Ureter (tissue), 1 donor: ENCODE data around the gene CCNY. TPM values are rescaled to one million over a fixed set of nuclear protein-coding genes. Genes with fewer than 3 reads are reported as not detected.
"Not testable (repeated sequence)": the region's sequence is repeated elsewhere in the genome, so short reads cannot be mapped to it uniquely, and the experiment has no call there.

Source experiments
- DNase-seq: peaks from one replicate; pipeline ENCODE4 v3.0.0-alpha.2; 2020; ENCODE audit warnings: low spot score
- total RNA-seq: library from RNA; stranded (reverse); gene quantifications from one replicate; pipeline ENCODE4 v1.2.4, GENCODE V29; 2023
- donor health status: DM: yes; HTN: yes; CAD: no.

The CCNY gene
- total RNA-seq, 1 donor from 2014 or later, result 61.5 TPM

DNA sequence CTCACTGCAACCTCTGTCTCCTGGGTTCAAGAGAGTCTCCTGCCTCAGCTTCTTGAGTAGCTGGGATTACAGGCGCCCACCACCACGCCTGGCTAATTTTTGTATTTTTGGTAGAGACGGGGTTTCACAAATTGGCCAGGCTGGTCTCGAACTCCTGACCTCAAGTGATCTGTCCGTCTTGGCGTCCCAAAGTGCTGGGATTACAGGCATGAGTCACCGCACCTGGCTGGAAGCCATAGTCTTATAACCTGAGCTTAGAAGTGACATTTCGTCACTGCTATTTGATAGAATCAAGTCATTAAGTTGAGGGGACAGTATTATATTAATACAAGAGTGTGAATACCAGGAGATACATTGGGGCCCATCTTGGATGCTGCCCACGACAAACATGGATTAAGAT is 17.9 kb downstream of the CCNY start:
- DNase-seq, result not testable (repeated sequence)

DNA sequence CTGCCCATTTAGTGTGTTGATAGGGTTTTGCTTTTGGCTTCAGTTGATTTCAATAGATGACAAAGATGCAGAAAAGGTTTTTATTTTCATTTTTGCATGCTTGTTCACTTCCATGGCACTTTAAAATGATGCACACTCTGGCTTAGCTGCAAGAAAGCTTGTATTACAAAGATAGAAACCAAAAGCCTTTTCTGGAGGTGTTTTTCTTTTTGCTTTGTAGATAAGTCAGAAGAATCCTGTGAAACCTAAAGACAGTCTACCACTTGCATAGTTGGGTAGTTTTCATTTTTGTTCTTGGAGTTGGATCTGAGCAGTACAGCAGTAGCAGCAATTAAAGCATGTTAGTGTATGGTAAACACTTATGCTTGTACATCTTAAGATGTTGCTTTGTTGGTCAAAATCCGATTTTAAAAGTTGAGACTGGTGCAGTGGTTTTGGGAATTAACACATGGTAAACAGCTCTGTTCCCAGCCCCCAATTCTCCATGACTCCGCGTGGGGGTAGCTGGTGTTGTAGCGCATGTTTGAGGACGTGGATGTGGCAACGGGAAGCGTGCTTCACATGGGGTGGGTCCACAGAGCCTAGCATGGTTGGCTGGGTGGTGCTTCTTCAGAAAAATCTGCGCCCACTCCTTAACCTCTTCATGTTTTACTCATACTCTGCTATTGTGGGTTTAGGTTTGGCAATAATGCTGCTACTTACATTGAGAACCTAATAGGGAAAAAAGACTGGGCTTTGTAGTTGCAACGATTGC is 19.8 kb downstream of the CCNY start:
- DNase-seq, result no peak

DNA sequence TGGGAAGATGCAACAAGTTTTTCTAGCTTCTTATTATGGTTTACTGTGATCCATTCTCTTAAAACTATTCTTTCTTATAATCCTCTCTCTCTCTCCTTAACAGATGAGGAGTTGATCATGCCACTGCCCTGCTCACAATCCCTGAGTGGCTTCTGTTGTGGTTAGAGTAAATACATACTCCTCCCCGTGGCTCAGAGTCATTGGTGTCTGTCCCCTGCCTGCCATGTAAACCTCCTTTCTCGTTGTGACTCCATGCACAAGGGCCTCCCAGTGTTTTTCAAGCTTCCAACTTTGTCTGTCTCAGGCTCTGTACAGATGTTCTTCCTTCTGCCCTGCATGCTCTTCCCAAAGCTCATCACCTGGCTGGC is 20.4 kb downstream of the CCNY start:
- no peak for DNase-seq

DNA sequence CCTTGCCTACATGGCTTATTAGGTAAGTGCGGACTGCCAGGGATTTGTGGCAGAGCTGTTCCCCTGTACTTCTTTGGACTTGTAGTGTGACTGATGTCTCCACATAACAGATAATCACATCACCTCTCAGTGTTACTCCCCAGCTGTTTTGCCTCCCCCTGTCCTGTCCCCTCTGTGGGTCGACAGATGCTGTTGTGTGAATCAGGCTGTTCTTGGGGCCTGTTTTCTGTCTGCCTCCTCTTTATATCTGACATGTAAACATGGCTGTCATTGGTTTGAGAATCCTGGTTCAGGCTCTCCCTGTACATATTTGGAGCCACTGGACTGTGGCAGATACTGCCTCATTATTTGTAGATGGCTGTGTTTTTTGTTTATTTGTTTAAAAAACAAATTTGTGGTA is 22.7 kb downstream of the CCNY start:
- no peak for DNase-seq

DNA sequence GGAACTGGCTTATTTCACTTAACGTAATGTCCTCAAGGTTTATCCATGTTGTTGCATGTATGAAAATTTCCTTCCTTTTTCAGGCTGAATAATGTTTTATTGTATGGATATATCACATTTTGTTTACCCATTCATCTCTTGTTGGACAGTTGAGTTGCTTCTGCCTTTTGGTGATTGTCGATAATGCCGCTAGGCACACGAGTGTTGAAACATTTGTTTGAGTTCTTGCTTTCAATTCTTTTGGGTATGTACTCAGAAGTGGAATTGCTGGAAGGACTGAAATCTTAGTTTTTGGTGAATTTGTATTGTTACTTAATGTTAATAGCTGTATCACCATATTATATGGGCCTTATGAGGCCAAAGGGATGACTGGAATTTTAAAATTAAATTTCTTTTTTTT is 23.6 kb downstream of the CCNY start:
- no peak for DNase-seq

DNA sequence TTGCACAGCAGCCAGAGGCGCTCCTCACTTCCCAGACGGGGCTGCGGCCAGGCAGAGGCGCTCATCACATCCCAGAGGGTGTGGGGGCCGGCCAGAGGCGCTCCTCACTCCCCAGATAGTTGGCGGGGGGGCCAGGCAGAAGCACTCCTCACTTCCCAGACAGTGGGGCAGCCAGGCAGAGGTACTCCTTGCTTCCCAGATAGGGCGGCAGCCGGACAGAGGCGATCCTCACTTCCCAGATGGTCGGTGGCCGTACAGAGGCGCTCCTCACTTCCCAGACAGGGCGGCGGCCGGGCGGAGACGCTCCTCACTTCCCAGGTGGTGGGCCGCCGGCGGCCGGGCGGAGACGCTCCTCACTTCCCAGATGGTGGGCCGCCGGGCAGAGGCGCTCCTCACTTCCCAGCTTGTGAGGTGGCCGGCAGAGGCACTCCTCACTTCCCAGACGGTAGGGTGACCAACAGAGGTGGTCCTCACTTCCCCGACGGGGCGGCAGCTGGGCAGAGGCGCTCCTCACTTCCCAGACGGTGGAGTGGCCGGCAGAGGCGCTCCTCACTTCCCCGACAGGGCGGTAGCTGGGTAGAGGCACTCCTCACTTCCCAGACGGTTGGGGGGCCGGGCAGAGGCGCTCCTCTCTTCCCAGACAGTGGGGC is 26.5 kb downstream of the CCNY start:
- no peak for DNase-seq

DNA sequence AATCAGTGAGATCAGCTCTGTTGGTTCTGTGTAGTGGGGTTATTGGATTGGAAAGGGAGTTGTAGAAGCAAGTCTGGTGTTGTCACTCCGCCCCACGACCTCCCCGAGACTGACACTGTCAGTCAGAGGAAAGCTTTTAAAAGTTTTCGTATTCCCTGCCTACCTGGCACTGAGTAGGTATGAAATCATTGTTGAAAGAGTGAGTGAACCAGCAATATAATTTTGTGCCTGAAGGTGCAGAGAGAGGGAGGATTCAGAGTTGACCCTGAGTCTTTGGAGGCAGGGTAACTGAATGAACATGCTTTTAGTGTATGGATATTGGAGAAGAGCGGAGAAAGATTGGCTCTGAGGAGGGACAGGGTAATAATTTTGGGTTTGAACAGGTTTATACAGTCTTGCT is 27.3 kb downstream of the CCNY start:
- no peak for DNase-seq

DNA sequence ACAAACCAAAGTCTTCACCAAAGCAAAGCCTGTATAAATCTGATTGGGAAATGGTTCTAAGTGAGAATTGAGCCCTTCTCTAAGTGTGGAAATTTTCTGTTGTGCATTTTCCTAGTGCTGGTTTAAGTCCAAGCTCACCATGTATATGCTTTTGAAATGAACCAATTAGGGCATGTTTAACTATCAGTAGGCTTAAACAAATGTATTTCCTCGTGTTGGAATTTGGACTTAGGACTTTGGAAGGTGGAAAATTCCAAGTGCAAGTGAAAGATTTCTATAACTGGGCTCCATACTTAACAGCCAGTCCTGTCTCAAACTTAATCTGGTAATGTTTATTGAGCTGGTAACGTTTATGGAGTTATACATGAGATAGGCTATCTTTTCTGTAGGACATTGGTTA is 28.5 kb downstream of the CCNY start:
- no peak for DNase-seq

DNA sequence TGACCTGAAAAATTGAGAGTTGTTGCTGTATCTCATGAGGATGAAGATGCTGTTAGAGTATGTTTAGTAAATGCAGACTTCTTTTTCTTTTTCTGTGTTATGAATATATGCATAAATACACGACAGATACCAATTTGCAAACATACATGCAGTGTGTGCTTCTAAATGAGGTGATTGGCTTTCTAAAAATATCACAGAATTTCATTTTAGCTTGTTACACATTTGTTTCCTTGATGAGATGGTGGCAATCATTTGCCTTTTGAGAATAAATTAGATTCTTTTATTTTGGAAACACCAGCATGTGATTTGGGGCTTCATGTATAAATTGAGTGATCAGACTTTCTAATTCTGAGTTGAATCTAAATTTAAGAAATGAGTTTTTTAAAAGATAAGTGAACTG is 29.7 kb downstream of the CCNY start:
- DNase-seq, result no peak

DNA sequence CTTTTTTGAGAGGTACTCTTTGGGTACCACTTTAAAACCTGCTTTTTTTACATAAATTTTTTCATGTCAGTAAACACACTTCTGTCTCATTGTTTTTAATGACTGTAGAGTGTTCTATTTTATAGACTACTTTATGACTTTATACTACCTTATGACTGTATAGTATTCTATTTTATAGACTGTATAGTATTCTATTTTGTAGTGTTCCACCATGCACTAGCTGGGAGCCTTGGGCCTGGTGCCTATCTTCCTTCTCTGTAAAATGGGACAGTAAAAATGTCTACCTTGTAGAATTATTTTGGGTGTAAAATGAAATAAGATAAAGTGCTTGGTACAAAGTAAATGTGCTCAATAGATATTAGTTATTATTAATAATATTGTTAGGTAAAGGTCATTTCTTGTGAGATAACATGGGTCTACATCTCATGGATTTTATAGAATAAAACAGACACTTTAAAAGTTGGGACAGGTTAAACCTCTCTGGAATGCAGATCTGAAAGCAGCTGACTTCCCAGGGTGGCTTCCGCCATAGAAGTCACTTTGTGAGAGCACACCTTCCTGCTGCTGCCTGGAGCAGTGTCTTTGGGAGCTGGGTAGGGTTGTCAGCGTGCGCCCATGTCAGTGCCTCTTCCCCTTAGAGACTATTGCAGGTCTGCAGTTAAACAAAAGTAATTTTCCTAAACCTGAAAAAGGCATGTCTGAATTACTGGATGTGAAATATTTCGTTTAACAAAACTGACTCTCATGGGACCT is 31.0 kb downstream of the CCNY start:
- DNase-seq, result no peak

DNA sequence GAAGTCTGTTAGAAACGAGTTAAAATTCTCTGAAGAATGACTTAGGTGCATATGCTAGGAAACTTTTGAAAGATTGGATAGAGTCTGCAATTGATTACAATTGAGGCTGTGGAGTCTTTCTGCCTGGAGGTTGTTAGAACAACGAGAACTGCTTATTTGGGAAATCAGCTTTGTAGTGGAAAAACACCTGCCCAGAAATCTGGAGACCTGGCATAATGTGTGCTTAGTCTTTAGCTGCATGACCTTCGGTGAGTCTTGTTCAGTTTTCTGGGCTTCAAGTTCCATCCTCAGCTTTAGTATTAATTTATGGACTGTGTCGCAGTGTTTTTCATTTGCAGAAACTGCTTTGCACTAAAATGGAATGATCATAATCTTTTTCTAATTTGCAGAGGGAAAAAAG is 31.7 kb downstream of the CCNY start:
- no peak for DNase-seq

DNA sequence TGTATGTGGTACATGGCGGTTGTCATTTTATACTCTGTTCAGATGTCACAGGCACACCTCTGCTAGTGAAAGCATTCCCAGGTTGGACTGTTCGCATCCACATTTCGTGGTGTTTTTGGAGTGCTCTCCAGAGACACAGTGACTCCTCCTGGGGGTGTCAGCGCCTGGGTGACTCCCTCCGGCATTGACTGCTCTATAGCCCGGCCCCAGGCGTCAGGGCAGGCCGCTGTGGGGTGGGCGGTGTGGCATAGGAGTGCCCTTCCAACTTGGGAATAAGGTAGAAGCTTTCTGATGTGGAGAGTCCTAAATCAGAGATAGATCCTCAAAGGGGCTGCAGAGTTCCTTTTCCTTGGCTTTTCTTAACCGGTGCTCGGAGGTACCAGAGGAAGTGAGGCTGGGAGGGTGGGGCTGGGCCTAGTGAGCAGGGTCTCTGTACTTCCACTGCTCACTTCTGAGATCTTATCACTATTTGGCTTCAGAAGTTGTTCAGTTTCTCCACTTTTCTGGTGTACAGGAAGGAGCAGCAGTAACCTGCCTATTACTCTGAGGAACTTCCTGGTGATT is 32.3 kb downstream of the CCNY start:
- no peak for DNase-seq

DNA sequence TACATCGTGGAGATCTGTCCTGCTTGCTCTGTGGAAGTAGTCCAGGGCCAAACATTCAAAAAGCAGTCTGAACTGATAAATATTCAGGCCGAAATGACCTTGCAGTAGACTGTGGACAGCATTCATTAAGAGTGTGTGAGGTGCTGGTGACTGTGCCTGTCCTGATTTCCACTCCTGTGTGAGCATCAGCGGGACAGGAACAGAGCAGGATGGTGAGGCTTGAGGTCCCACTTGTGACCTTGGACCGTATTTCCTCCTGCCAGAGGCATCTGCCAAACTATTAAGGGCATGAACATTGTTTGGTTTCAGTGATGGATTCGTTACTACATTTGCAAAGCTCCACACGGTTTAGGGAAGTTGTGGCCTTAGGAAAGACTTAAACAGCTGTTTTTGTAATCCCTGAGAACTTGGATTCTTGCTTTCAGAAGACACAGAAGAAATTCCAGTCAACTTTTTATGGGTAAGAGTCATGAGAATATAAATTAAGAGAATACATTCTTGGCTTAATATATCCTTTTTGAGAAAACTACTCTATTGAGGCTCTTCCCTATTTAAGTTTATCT is 32.8 kb downstream of the CCNY start:
- no peak for DNase-seq

DNA sequence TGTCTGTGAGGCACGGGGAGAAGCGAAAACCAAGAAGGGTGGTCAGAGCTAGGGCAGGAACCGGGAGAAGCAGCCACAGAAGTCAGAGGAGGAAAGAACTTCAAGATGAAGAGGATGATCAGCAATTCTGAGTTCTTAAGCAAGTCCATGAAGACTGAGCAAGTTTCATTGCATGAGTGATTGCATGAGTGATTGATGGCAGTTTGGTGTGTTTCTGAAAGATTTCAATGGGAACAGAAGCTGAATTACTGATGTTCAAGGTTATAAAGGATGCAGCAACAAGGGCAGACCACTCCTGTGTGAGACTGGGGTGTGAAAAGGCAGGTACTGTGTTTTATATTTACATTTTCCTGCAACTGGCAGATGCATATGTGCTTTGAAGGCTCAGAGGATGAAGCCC is 35.4 kb downstream of the CCNY start:
- DNase-seq, result no peak

DNA sequence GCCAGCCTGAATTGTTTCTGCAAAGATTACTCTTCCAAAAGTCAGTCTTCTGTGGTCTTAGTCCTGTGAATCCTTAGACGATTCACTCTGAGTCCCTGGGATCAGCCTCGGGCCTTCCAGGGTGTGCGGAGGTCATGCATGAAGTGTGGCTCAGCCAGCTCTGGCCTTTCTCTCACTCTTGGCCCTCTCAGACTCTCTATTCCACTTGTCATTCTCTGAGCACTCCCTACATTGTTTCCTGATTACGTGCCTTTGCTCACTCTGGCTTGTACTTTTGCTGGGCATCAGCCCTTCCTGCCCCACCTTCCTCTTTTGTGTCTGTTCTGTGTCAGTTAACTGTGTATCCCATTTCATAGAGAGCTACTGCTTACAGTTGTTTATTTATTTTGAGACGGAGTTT is 36.0 kb downstream of the CCNY start:
- DNase-seq, result no peak

DNA sequence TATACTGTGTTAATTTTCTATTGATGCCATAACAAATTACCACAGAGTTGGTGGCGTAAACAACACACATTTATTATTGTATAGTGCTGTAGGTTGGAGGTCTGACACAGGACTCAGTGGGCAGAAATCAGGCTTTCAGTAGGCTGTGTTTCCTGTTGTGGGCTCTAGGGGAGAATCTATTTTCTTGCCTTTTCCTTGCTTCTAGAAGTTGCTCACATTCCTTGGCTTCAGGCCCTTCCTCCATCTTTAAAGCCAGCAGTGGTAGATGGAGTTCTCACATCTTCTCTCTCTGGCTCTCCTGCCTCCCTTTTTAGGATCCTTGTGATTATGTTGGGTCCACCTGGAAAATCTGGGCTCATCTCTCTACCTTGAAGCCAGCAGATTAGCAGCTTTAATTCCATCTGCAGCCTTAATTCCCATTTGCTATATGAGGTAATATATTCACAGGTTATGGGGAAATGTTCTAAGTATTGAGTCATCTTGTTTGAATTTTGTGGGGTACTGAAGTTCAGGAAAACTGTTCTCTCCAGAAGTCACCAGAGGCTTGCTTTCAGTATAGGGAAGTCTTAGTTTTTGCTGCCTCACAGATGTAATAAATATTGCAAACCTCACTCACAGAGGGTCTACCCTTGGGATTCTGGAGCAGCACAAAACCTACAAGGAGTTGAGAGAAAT is 38.9 kb downstream of the CCNY start:
- DNase-seq, result no peak

DNA sequence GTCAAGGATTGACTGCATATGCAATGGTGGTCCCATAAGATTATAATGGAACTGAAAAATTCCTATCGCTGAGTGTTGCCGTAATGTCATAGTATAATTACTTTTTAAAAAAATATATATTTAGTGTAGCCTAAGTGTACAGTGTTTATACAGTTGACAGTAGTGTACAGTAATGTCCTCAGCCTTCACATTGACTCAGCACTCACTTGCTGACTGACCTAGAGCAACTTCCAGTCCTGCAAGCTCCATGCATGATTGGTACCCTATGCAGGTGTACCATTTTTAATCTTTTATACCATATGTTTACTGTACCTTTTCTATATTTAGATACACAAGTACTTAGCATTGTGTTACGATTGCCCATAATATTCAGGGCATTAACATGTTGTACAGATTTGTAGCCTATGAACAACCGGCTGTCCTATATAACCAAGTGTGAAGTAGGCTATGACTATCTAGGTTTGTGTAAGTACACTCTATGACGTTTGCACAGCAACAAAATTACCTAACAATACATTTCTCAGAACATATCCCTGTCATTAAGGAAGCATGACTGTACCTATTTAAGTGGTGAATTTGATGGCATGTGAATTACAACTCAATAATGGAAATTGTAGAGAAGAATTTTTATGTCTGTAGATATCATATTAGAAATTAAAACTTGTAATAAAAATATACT is 40.9 kb downstream of the CCNY start:
- no peak for DNase-seq

DNA sequence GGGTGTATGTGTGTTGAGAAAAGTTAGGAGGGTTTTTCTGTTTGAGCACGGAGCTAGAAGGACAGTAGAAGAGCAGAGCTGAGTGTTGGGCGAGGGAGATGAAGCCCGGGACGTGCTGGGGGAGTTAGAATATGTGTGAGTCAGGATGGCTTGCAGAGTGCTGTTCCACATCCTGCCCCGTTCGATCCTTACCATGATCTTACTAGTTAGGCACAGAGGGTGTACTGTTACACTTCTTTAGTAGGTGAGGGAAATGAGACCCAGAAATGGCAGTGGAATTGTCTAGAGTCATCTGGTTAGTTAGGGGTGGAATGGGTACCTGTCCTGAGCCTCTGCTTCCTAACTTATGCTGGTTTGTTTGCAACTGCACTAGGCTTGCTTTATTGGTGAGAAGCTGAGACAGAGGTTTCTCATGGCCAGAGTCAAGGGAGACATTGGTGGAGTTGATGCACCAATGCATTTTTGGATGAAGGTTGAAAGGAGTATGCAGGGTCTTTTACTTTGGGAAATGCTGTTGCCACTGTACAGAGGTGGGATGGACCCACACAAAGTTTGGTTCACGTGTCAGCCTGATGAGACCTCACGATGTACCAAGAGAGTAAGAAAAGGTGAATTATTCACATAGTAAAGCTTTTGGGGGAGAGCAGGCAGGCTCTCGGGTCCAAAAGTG is 42.4 kb downstream of the CCNY start:
- DNase-seq, result no peak

DNA sequence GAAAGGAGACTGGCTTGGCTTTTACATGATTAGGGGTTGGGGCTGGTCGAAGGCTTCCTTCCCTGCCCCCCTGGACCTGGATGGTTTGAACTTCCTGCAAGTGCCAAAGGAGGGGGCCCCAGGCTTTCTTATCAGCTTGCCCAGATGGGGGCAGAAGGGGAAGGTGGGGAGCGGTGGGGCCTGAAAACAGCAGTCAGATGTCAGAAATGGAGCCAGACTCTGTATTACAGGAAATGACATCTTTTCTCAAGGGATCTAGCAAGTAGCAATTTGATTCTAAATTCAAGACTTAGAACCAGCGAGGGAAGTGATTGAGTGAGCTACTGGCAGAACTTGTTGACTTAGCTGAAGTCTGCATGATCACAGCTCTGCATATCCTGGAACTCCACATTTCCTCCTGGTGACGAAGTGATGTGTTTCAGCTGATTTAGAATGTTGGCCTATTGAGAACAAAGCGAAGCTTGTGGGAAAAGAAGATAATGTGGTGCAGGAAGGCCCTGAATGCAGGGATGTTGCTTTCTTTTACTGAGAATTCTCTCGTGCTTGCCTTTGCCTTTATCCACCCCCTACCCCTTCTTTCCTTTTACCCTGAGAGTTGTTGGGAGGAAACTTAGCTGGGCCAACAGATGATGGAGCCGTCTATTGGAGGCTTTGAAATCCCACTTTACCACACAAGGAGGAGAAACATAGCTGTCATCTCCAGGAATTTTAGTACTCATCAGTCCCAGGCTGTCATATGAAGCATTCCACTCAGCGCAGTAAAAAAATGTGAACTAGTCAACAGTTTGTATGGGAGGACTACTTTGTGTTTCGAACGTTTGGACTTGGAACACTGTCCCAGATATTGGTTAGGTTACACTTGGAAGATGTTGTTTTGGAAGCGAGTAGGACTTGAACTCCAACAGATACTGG is 43.2 kb downstream of the CCNY start:
- DNase-seq, result peak; percentile 58

DNA sequence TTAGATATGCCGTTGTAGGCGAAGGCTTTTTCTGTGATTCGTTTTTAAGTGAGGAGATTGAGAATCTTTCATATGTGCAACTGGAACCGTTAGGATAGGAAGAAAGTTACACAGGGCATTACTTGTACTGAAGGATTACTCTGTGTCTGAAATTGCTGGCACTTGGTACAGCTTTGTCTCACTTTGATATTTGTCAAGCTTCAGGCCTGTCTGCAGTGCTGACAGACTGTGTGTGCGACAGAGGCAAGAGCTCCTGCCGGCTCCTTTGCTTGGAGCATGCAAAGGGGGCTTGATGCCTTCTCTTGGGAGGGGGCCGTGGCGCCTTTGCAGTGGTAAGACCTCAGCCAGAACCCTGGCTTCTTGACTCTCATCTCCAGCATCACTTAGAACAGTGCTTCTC is 45.8 kb downstream of the CCNY start:
- DNase-seq, result no peak
